HG02588 (cell line): ENCODE results near the gene ABHD8.

Experiments used
- ATAC-seq: cut with Tn5 transposase; IDR thresholded peaks from one replicate; pipeline ENCODE4 v1.9.1; 2021; ENCODE audit warnings: mild to moderate bottlenecking, moderate library complexity; ENCODE audit not compliant: unreplicated experiment

Gene ABHD8

DNA sequence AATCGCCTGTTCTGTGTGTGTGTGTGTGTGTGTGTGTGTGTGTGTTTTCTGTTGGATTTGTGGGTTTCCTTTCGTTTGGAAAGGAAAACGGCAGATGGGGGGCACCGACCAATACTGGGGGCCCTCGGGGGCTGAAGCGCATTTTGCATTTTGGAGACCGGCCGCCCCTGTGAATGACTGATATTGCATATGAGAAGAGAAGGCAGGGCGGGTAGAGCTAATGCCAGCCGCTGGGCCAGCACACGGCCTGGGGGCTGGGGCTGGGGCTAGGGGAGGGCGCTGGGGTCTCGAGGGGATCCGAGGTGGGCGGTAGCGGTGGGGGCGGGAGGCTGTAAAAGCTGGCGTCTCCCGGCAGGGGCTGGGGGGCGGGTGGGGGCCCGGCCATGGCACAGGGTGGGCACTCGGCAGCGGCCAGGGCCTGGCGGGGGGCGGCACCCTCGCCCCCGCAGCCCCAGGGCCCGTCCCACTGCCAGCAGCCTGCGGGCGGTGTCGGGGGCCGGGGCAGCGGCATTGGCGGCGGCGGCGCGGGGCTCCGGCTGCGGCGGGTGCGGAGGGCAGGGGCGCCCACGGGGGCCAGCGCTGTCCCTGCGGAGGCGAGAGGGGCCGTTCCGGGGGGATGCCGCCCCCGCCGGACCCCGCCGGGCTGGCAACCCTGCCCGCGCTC is 20.2 kb upstream of the ABHD8 start:
- ATAC-seq: no peak

GRCh38 chr19:17322854-17323253 is 19.6 kb upstream of the ABHD8 start:
- no peak for ATAC-seq

DNA sequence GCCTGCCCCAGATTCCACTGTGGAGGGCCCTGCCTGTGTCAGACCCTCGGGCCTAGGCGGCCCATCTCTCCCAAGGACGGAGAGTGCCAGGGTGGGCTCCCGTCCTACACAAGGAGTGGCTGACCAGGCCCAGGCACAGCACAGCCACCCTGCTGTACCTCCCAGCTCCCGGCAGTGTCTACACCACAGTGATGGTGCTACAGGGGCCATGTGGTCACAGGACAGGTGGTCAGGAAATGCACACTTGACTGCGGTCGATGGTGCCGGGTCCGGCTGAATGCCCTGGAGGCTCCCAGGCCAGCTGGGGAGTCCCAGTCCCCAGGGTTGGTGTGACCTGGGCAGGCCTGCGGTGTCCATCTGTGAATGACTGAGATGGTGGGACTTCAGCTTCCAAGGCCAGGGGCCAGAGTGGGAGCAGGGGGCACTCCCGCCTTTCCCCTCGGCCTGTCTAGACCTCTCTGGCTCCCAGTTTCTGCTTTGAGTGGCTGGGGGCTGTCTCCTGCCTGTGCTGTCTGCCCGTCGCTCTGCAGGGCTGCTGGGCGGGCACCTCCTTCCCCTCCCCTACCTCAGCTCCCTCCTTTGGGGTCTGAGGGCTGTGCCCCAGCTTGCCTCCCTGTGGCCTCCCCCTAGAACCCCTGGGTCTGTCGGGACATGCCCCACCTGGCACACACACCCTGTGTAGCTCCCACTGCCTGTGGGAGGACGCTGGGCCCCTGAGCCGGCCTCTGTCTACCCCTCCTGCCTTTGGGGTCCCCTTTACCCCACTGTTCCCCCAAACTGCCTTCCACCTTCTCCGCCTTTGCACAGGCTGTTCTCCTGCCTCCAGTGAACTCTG is 18.6 kb upstream of the ABHD8 start:
- no peak for ATAC-seq

- no peak for ATAC-seq
Measured at GRCh38 chr19:17320435-17320834, 17.2 kb upstream of the ABHD8 start.

- no peak for ATAC-seq
Measured at GRCh38 chr19:17319473-17320238, 16.4 kb upstream of the ABHD8 start.

- no peak for ATAC-seq
Measured at GRCh38 chr19:17318966-17319365, 15.7 kb upstream of the ABHD8 start.

DNA sequence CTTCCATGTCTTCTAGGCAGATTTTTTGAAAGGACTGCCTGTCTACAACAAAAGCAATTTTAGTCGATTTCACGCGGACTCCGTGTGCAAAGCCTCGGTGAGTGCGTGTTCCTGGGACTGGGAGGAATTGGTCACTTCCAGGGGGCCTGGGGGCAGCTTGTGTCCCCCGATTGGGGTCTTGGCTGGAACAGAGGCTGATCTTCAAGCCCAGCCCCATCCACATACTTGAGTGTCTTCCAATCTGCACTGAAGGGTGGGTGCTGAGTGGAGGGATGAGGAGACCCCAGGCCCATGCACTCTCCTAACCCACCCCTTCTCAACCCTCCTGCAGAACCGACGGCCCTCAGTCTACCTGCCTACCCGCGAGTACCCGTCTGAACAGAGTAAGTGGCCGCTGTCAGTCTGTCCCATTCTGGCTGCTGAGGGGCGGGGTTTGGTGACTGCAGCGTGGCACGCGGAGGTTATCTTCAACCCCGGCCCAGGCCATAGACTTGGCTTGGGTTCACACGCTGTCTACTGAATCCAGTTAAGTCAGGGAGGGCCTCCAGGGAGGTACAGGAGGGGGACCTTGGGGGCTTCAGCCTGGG is 10.9 kb upstream of the ABHD8 start:
- ATAC-seq: no peak

- no peak for ATAC-seq
Measured at GRCh38 chr19:17312189-17313113, 9.2 kb upstream of the ABHD8 start.

- no peak for ATAC-seq
Measured at GRCh38 chr19:17311455-17312188, 8.4 kb upstream of the ABHD8 start.

GRCh38 chr19:17309965-17310461 is 6.8 kb upstream of the ABHD8 start:
- no peak for ATAC-seq

DNA sequence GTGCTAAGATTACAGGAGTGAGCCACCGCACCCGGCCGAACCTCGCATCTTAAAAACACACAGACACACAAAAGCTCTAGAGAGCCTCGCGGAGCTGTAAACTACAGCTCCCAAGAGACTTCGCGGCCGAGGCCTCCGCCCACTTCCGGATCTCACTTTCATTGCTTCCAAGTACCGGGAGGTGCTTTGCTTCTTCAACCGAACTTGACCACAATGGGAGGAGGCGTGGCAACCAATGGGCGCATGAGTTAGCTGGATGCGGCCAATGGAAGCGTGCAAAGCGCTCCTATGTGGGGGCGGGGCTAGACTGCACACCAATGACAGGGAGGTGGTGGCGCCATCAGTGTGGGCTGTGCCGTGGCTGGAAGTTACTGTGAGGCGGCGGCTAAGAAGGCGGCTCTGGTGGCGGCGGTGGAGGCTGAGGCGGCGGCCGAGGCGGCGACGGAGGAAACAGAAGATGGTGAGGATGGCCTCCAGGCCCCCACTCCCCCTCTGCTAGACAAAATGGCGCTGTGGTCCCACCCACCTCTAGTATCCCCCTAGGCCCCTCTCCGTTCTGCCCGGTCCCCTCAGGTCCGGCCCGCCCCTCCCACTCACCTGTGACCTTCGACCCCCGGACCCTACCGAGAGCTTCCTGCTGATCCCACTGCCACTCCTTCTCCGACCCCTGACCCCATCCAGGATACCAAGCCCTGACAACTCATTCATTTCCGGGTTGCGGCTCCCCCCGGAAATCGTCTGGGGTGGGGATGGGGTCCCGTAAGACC is 6.2 kb upstream of the ABHD8 start, which contains the start of gene DDA1:
TSS of gene DDA1 (plus strand) at position 366 of the 767 bp plus-strand sequence. CDS start at position 458, 92 bp downstream.
- ATAC-seq: peak; percentile 56

- ATAC-seq: no peak
Measured at GRCh38 chr19:17307876-17308377, 4.7 kb upstream of the ABHD8 start.

DNA sequence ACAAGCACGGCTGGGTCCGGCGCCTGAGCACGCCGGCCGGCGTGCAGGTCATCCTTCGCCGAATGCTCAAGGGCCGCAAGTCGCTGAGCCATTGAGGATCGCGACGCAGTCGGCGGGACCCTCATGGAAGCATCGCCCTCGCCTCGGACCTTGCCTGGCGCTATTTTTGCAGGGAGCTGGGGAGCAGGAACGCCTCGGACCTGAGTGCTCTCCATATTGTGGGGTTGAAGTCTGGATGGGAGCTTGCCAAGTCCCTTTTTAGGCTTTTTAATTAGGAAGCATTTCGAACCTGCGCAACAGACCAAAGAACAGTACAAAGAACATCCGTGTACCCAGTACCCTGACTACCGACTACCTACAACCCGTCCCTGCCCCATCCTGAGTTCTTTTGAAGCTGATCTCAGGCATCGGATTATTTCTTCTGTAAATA is 3.1 kb upstream of the ABHD8 start:
- no peak for ATAC-seq

- peak; percentile 51 for ATAC-seq
Measured at GRCh38 chr19:17305517-17306284, 2.5 kb upstream of the ABHD8 start, which contains the start of gene MRPL34. MRPL34 (plus strand) TSS chr19:17305872; CDS start chr19:17305893, 21 bp downstream.

DNA sequence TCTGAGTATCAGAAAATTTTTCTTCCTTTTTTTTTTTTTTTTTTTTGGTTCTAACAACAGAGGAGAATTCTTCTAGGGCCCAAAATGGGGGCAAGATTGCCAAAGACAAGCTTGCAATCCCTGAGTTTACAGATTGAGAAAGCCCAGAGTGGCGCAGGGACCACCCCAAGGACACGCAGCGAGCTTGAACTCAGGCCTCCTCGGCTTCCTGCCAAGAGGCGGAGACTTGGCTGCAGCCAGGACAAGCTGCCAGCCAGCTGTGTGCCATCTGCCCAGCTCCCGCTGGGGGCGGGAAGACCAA is 1.9 kb upstream of the ABHD8 start:
- no peak for ATAC-seq

- ATAC-seq: no peak
Measured at GRCh38 chr19:17304386-17305215, 1.4 kb upstream of the ABHD8 start.

DNA sequence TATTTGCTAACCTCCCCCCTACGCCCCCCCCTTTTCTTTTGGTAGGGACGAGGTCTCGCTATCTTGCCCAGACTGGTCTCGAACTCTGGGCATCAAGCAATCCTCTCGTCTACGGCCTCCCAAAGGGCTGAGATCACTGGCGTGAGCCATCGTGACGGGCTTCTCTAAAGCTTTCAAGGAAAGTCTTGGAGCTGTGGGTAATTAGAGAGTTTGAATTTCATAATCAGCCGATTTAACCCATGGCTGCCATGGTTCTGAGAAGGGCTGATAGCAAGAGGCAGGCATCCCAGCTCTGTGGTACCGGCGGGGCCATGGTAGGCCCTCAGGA is 679 bp upstream of the ABHD8 start:
- no peak for ATAC-seq
